NCI-H1105 (cell line): ENCODE data around the gene PTPRN2.
A peak's percentile ranks its signal among the peaks of the same experiment; 100 is the strongest.
"Not testable (repeated sequence)": the region's sequence is repeated elsewhere in the genome, so short reads cannot be mapped to it uniquely, and the experiment has no call there.

Experiments used
- DNase-seq: peaks from one replicate; lab custom pipeline; 2025; lab: John Stamatoyannopoulos, UW

PTPRN2 gene

DNA sequence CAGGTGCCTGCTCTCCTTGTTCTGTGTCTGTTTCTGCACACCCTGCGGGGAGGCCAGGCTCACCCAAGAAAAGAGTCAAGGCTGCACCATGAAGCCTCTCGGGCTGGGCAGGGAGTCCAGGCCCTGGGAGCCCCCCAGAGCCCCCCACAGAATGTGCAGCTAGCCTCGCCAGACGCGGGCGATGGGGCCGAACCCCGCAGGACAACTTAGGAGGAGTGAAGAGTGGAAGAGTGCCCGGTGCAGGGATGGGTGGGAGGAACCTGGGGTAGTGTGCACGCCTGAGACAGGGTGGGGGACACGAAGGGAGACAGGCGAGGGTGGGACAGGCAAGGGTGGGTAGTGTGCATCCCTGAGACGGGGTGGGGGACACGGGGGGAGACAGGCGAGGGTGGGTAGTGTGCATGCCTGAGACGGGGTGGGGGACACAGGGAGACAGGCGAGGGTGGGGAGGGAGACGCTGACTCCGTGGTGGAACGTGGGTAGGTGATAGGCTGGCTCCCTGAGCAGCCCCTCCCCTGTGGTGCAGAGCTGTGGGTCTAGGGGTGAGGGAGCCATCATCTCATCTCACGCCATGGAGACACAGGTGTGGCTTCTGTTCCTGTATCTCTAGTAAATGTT lies 635.5 kb downstream of the PTPRN2 start:
- DNase-seq, result no peak

DNA sequence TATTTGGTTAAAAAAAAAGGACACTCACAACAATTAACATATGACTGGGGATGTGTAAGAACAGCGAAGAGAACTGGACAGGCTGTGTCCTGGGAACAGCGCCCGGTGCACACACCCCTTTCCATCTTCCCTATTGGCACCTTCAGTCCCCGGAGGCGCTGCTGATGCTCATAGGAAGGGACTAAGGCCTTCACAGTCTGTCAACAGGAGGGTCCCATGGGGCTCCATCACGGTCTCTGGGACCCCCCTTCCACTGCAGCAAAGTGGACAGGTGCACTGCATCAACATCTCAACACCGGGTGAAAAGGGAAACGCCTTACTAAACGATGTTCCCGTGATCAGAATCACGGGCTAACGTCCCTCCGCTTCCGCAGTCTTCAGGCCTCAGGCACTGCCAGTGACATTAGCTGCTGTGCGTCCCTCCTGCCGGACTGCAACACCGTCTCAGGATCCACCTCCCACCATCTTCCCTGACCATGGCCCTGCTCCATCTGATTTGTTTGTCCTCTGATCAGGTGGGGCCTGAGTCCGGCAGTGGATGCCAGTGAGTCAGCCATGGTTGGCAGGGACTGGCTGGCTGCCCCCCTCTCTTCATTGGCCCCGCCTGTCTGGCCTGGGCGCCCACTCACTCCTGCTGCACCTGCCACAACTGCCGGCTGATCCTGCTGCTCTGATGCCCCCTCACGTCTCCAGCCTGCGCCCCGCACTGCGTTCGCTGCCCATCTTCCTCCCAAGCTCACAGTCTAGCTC lies 636.1 kb downstream of the PTPRN2 start:
- DNase-seq, result no peak

DNA sequence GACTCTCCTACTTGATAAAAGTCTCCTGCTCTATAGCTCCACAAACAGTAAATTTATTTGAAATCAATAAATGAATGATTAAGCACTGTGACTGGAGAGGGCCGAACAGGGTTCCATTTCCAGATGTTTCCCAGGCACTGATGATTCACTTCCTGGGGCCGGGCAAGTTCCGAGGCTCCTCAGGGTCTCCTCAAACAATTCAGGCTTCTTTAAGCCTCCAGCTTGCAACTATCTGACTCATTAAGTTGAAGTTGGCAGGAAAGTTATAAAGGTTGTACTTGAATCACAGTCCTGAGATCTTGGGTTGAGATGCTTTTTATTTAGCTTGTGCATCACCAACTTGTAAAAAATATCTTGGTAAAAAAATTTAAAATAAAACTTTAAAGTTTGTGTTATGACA lies 637.9 kb downstream of the PTPRN2 start:
- DNase-seq, result no peak

DNA sequence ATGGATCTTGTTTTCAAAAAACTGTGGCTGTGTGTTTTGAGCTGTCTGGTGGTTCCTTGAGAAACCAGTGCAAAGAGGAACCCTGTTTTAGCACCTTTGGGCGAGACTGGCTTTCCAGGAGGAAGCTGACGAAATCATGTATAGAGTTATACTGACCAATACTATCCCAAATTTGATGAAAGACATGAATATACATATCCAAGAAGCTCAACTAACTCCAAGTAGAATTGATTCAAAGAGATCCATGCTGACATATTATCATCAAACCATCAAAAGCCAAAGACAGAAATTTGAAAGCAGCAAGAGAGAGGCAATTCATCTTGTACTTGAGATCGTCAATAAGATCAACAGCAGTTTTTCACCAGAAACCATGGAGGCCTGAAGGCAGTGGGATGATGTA lies 640.1 kb downstream of the PTPRN2 start:
- DNase-seq, result no peak

DNA sequence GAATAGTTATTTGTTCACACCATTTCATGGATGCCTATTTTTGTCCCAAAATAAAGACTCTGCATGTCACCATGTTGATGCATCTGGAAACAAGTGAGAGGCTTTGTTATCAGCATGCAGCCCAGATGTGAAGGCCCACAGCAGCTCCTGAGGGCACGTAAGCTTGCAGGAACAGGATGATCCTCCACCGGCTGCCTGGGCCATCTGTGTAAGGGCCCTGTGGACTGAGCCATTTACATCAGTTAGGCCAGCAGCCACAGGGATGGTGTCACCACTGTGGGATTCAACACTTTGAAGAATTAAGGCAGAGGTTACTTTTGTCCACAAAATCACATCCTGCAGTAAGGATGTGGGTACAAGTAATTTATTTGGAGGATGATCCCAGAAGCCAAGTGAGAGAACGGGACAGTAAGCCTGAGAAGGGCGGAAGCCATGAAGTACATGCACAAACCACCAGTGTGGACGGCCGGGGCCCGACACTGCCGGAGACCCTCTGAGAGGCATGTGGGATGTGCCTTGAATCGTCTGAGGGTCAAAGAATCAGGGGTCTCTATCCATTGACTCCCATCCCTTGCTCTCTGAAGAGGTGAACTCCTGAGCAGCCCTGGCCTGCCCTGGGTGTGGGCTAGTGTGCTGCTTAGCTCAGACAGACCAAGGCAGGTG lies 641.1 kb downstream of the PTPRN2 start:
- DNase-seq, result no peak

DNA sequence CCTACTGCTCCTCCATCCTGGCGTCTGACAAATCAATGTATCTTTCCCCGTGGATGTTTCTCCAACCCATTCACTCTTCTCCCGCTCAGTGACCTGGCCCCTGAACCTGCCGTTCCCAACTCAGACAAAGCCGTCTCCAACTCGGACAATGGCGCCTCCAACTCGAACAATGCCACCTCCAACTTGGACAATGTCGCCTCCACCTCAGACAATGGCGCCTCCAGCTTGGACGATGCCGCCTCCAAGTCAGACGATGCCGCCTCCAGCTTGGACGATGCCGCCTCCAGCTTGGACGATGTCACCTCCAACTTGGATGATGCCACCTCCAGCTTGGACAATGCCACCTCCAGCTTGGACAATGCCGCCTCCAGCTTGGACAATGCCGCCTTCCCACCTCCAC lies 642.2 kb downstream of the PTPRN2 start:
- DNase-seq, result no peak

DNA sequence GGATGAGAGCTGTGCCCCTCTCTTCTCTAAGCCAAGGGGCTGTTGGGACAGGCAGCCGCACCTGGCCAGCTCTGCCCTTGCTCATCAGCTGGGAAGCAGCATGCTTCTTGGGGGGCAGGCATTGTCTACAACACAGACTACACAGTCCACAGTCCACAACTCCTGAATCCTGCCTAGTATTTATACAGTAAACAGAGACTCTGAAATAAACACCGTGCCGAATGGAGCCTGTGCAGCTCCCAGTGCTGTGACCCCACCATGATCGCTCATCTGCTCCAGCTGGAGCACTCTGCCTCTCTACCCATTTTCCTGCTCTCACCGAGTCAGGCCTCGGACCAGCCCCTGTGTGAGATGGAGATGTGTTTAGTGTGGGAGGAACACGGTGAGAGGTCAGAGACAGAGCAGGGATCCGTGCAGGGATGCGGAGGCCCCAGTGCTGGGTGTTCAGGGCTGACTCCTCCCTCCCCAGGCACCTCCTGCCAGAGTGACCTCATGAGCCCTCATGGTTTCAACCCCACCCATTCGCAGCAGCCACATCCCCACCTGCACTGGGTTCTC lies 642.8 kb downstream of the PTPRN2 start:
- DNase-seq, result no peak

DNA sequence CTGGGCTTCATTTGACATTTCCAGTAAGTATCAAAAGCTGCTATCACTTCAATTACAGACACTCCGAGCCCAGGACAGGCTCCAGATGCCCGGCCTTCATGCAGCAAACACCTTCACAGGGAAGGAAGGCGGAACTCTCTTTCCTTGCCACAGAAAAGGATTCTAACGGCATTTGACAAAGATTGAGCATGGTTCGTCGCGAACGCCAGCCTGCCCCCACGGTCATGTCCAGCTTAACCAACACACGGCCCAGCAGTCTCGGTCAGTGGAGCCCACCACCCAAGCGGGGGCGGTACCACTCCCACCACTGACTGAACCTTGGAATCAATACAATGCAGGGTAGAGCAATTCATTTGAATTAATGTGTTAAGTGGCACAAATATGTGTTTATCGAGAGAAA lies 643.6 kb downstream of the PTPRN2 start:
- DNase-seq, result no peak

DNA sequence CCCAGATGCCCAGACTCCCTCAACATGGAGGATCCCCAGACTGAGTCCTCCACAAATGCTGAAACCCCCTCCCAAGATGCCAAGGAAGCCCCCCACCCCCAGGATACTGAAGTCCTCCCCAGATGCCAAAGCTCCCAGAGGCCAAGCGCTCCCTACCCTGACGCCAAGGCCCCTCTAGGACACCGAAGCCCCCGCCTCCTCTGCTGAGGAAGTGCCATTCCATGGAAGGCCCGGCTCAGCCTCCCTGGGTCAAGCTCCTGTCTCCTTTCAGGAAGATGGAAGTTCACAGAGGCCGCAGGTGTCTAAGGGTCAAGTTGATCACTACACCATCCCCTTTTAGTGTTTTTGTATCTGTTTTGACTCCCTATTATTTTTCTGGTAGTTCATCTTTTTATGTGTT lies 644.1 kb downstream of the PTPRN2 start:
- DNase-seq, result no peak

DNA sequence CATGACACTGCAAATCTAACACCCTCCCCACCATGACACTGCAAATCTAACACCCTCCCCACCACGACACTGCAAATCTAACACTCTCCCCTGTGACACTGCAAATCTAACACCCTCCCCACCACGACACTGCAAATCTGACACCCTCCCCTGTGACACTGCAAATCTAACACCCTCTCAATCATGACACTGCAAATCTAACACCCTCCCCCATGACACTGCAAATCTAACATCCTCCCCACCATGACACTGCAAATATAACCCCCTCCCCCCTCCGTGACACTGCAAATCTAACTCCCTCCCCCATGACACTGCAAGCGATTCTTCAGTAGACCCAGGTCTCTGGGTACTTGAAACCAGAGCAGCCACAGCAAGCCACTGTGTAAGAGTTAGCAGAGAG lies 646.4 kb downstream of the PTPRN2 start:
- no peak for DNase-seq

DNA sequence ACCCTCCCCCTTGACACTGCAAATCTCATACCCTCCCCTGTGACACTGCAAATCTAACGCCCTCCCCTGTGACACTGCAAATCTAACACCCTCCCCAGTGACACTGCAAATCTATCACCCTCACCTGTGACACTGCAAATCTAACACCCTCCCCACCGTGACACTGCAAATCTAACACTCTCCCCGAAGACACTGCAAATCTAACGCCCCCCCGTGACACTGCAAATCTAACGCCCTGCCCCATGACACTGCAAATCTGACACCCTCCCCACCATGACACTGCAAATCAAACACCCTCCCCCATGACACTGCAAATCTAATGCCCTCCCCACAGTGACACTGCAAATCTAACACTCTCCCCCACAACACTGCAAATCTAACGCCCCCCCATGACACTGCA lies 647.1 kb downstream of the PTPRN2 start:
- no peak for DNase-seq

DNA sequence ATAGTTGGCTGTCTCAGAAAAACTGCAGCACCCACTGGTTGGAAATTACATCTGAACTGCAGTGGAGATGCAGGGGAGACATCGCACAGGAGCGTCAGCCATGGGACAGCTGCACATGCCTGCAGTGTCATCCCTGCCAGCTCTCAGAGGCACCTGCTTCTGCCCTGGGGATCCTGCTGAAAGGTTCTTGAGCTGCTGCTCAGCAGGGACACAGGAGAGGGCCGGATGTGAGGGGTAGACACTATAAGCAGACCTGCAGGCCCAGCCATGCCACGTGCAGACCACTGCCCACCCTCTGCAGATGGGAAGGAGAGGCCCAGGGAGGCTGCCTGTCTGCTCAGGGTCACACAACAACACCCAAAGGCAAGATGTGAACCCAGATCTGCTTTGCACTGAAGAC lies 649.4 kb downstream of the PTPRN2 start:
- DNase-seq, result no peak

DNA sequence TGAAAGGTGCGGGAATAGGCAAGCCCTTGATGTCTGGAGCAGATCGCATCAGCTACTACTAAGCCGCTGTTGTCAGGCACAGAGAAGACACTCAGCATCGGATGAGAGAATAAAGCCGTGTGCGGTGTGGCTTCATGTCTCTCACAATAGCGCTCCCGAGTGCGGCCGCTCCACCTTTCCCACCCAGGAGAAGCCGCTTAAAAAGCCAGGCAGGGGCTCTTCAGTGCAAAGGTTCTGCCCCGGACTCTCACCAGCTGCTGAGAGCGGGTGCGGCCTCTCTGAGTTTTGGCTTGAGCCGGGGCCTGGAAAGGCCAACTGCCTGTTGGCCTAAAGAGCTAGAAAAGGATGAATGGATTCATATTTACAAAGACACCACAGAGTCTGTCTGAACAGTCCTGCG lies 650.2 kb downstream of the PTPRN2 start:
- DNase-seq, result no peak

DNA sequence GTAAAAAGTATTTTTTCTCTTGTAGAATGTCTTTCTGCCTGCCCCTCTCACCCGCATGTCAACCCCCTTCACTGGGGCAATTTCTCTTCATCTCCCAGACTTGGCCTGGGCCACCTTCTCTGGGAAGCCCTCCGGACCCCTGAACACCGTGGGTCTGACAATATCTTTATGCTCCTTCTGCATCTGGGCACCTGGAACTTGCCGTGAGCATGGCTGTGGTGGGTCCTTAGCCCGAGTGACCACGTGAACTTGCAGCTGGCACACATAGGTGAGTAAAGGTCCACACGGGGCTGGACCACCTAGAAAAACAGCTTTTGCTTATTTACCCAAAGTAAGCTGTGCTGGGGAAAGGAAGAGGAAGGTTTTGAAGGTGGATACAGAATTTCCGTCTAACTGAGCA lies 650.6 kb downstream of the PTPRN2 start:
- no peak for DNase-seq

DNA sequence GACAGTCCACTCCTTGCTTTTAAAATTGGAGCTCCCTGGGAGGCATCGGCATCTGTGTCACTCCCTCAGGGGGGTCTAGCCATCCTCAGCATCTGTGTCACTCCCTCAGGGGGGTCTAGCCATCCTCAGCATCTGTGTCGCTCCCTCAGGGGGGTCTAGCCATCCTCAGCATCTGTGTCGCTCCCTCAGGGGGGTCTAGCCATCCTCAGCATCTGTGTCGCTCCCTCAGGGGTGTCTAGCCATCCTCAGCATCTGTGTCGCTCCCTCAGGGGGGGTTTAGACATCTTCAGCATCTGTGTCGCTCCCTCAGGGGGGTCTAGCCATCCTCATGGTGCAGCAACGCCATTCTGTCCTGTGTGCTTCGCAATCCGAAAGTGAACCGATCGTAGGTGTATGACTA lies 651.9 kb downstream of the PTPRN2 start:
- not testable (repeated sequence) for DNase-seq

DNA sequence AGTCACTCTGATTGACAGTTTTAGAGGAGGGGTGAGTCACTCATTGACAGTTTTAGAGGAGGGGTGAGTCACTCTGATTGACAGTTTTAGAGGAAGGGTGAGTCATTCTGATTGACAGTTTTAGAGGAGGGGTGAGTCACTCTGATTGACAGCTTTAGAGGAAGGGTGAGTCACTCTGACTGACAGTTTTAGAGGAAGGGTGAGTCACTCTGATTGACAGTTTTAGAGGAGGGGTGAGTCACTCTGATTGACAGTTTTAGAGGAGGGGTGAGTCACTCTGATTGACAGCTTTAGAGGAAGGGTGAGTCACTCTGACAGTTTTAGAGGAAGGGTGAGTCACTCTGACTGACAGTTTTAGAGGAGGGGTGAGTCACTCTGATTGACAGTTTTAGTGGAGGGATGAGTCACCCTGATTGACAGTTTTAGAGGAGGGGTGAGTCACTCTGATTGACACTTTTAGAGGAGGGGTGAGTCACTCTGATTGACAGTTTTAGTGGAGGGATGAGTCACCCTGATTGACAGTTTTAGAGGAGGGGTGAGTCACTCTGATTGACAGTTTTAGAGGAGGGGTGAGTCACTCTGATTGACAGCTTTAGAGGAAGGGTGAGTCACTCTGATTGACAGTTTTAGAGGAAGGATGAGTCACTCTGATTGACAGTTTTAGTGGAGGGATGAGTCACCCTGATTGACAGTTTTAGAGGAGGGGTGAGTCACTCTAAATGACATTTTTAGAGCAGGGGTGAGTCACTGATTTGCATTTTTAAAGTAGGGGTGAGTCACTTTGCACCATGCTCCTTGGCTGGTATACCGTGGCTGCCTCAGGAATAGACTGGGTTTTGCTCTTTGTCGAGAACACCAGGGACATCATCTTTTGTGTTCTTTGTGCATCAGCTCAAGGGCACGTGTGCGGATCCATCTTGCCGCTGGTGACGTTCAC lies 654.1 kb downstream of the PTPRN2 start:
- DNase-seq, result not testable (repeated sequence)

DNA sequence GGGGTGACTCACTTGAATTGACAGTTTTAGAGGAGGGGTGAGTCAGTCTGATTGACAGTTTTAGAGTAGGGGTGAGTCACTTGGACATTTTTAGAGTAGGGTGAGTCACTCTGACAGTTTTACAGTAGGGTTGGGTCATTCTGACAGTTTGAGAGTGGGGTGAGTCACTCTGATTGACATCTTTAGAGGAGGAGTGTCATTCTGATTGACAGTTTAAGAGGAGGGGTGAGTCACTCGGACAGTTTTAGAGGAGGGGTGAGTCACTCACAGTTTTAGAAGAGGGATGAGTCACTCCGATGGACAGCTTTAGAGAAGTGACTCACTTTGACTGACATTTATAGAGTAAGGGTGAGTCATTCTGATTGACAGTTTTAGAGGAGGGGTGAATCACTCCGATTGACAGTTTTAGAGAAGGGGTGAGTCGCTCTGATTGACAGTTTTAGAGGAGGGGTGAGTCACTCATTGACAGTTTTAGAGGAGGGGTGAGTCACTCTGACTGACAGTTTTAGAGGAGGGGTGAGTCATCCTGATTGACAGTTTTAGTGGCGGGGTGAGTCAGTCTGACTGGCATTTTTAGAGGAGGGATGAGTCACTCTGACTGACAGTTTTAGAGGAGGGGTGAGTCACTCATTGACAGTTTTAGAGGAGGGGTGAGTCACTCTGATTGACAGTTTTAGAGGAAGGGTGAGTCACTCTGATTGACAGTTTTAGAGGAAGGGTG lies 655.0 kb downstream of the PTPRN2 start:
- no peak for DNase-seq

DNA sequence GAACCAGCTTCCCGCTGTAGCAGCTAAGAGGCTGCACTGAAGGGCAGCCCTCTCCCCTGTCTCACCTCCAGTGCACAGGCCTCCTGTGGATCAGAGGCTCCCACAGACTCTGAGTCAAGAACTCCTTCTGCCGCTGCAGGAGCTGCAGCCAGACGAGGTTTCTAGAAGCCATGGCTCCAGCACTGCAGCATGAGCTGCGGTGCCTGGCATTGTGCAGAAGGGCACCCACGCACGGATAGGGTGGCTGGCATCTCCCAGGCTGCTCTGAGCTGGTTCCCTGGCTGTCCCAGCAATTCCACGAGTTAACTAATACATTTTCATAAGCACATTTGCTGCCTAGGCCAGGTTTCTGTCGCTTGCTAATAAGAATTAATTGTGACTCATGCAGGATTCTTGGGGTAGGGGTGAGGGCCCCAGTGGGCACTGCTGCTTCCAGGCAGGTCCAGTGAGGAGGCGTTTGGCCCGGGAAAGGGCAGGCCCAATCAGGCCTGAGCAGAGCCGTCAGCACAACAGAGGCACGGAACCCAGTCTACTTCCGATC lies 656.6 kb downstream of the PTPRN2 start:
- DNase-seq, result no peak

DNA sequence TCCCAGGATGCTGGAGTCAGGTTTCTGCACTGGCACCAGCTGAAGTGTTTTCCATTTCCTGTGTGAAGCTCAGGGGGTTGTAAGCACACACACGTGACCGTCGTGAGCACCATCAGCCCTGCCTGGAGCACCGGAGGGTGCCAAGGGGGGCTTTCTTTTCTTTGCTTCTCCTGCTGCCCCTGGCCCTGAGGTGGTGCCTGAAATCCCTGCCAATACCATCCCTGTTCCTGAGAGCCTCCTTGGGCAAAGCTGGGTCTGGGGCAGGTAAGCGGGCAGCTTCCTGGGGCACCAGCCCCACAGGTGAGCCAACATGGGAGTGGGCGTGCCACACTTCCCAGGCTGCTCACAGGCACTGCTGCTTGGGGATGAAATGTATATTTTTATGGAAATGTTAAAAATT lies 657.2 kb downstream of the PTPRN2 start:
- peak; percentile 11 for DNase-seq

DNA sequence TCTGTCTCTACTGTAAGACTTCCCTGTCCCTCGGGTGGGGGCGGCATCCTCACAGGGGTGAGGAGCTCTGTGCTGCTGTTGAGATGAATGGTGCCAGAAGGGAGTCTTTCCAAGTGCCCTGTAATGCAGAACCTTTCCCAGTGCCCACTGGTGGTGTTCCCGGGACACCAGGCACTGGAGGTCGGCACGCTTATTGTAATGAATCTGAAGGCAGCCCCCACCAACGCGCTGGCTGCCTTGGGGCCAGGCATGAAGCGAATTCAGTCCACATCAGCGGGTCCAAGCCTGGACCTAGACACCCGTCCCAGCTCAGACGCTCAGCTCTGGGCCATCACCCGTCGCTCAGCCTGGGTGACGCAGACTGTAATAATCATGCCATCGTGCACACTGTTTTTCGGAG lies 658.0 kb downstream of the PTPRN2 start:
- no peak for DNase-seq

DNA sequence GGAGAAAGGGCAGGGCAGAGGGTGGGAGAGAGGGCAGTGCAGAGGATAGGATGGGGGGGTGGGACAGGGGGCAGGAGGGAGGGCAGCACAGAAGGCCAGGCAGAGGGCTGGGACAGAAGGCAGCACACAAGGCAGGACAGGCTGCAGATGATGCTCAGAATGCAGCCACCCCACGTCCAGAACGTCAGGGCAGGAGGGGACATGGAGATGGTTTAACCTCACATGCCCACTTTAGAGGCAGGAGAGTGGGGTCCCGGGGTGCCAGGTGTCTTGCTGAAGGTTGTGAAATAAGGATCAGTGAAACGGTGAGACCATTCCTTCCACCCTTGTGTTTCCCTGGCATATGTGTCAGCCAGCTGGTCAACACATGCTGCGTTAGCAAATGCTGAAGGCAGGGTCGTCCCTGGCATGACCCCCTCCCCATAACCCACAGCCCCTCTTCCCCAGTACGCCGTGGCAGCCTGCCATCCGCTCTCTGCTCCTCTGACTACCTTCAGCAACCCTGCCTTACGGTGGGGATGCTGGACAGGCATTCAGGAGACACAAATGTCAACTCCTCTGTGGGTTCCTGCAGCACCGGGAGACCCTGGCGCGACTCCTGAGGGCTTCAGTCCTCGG lies 658.7 kb downstream of the PTPRN2 start:
- DNase-seq, result no peak
